GM23338 (cell line): ENCODE measurements around the gene MTHFD2L. TPM values are rescaled to one million over a fixed set of nuclear protein-coding genes. Genes with fewer than 3 reads are reported as not detected.

ENCODE experiments used
- ATAC-seq: fragments of 200-7000 bp; cut with Tn5 transposase; 3 replicates; pipeline ENCODE4 v1.9.1; 2020
- DNase-seq: peaks from one replicate; pipeline ENCODE4 v3.0.0-alpha.2; 2015; ENCODE audit warnings: low spot score
- H2AFZ ChIP-seq: fragments of 200-600 bp; sonication (generic); 2 replicates; pipeline ENCODE4 v1.8.0; 2016; ENCODE audit warnings: antibody characterized with exemption, mild to moderate bottlenecking, moderate library complexity
- H3F3A ChIP-seq: fragments of 200-600 bp; sonication (generic); replicated peaks from 2 replicates; pipeline ENCODE4 v1.8.0; 2017; ENCODE audit warnings: antibody characterized with exemption, mixed run types, low read depth
- H3K27ac ChIP-seq: fragments of 200-600 bp; sonication (generic); 2 replicates; pipeline ENCODE4 v1.6.1; 2016; ENCODE audit warnings: low read depth
- H3K27me3 ChIP-seq: fragments of 200-600 bp; sonication (generic); 2 replicates; pipeline ENCODE4 v1.8.0; 2016; ENCODE audit warnings: mild to moderate bottlenecking, mixed run types, moderate library complexity; ENCODE audit not compliant: insufficient read depth
- H3K36me3 ChIP-seq: fragments of 200-600 bp; sonication (generic); 2 replicates; pipeline ENCODE4 v1.8.0; 2016; ENCODE audit warnings: mild to moderate bottlenecking; ENCODE audit not compliant: insufficient read depth
- H3K4me1 ChIP-seq: fragments of 200-600 bp; sonication (generic); 2 replicates; pipeline ENCODE4 v1.8.0; 2016; ENCODE audit warnings: mild to moderate bottlenecking, moderate library complexity; ENCODE audit not compliant: insufficient read depth
- H3K4me2 ChIP-seq: fragments of 200-600 bp; sonication (generic); 2 replicates; pipeline ENCODE4 v1.7.1; 2017; ENCODE audit warnings: mixed run types
- H3K4me3 ChIP-seq: fragments of 200-600 bp; sonication (generic); 2 replicates; pipeline ENCODE4 v1.6.1; 2016; ENCODE audit warnings: mixed run types
- H3K79me2 ChIP-seq: fragments of 200-600 bp; sonication (generic); replicated peaks from 2 replicates; pipeline ENCODE4 v1.8.0; 2017; ENCODE audit warnings: mild to moderate bottlenecking; ENCODE audit not compliant: insufficient read depth
- H3K9me2 ChIP-seq: fragments of 200-600 bp; sonication (generic); 2 replicates; pipeline ENCODE4 v1.8.0; 2017; ENCODE audit not compliant: insufficient read depth
- H4K20me1 ChIP-seq: fragments of 200-600 bp; sonication (generic); replicated peaks from 2 replicates; pipeline ENCODE4 v1.8.0; 2017; ENCODE audit warnings: mild to moderate bottlenecking; ENCODE audit not compliant: insufficient read depth
- H3K27ac Mint-ChIP-seq: 2 replicates; pipeline ENCODE4 v1.8.0; 2020; ENCODE audit warnings: inconsistent platforms, mild to moderate bottlenecking, moderate library complexity, mixed read lengths
- H3K27me3 Mint-ChIP-seq: 3 replicates; pipeline ENCODE4 v1.8.0; 2022; ENCODE audit warnings: low read depth, mild to moderate bottlenecking, moderate library complexity, mixed read lengths, inconsistent platforms; ENCODE audit not compliant: insufficient read depth, poor library complexity
- H3K36me3 Mint-ChIP-seq: 3 replicates; pipeline ENCODE4 v1.8.0; 2021; ENCODE audit warnings: low read depth, mild to moderate bottlenecking, inconsistent platforms, moderate library complexity, mixed read lengths
- H3K4me1 Mint-ChIP-seq: 3 replicates; pipeline ENCODE4 v1.8.0; 2020; ENCODE audit warnings: mild to moderate bottlenecking, inconsistent platforms, mixed read lengths
- H3K4me3 Mint-ChIP-seq: 3 replicates; pipeline ENCODE4 v1.8.0; 2021; ENCODE audit warnings: moderate library complexity, mild to moderate bottlenecking, inconsistent platforms, mixed read lengths
- H3K9me3 Mint-ChIP-seq: 3 replicates; pipeline ENCODE4 v1.8.0; 2020; ENCODE audit warnings: moderate library complexity, mild to moderate bottlenecking, inconsistent platforms, mixed read lengths
- CREB1 ChIP-seq: fragments of 250-450 bp; sonication (Bioruptor Pico); IDR thresholded peaks from 2 replicates; pipeline ENCODE4 v1.5.0; 2020; ENCODE audit warnings: low read depth, mild to moderate bottlenecking, moderate library complexity
- CTCF ChIP-seq, 2 experiments: fragments of 200-600 bp in 1 of 2; sonication (generic) in 1 of 2; conservative IDR thresholded peaks; 2 replicates each; pipeline versions ENCODE4 v1.5.1 to v1.6.1; 2016 to 2017; ENCODE audit warnings: antibody characterized with exemption in 2 of 2, low read depth in 2 of 2, mild to moderate bottlenecking in 2 of 2, moderate library complexity in 1 of 2
- ETS1 ChIP-seq: IDR thresholded peaks from 2 replicates; pipeline ENCODE4 v1.6.1; 2016; ENCODE audit warnings: antibody characterized with exemption
- EZH2phosphoT487 ChIP-seq: fragments of 200-600 bp; sonication (generic); IDR thresholded peaks from one replicate; pipeline ENCODE4 v1.8.1; 2018; ENCODE audit warnings: antibody characterized with exemption; ENCODE audit not compliant: unreplicated experiment
- NANOG ChIP-seq: IDR thresholded peaks from 2 replicates; pipeline ENCODE4 v1.6.1; 2016; ENCODE audit warnings: antibody characterized with exemption, borderline replicate concordance
- POLR2AphosphoS5 ChIP-seq: IDR thresholded peaks from 2 replicates; pipeline ENCODE4 v1.6.1; 2016; ENCODE audit warnings: antibody characterized with exemption, low read depth
- REST ChIP-seq: IDR thresholded peaks from one replicate; pipeline ENCODE4 v1.6.1; 2018; ENCODE audit warnings: antibody characterized with exemption; ENCODE audit not compliant: unreplicated experiment
- STAT1 ChIP-seq: IDR thresholded peaks from one replicate; pipeline ENCODE4 v1.6.1; 2016; ENCODE audit warnings: antibody characterized with exemption; ENCODE audit not compliant: unreplicated experiment
- ZNF114 ChIP-seq: fragments of 250-450 bp; sonication (Bioruptor Pico); IDR thresholded peaks from 2 replicates; pipeline ENCODE4 v1.5.0; 2020; ENCODE audit warnings: mild to moderate bottlenecking, moderate library complexity
- ZNF462 ChIP-seq: fragments of 250-450 bp; sonication (Bioruptor Pico); IDR thresholded peaks from 2 replicates; pipeline ENCODE4 v1.5.0; 2020; ENCODE audit warnings: mild to moderate bottlenecking, moderate library complexity
- polyA plus RNA-seq: library from polyadenylated mRNA; unstranded; fragments of >200 nt; fragmentation: Nextera tagmentation; extraction: Ambion mirVana; gene quantifications from 2 replicates; pipeline ENCODE4 v1.2.1, GENCODE V29; 2016
- total RNA-seq: library from RNA; depleted of rRNA; stranded (reverse); fragments of >200 nt; shearing (Covaris generic); gene quantifications from 2 replicates; pipeline ENCODE4 v1.2.3, GENCODE V29; 2014

Gene MTHFD2L
- total and polyA plus RNA-seq, 2 experiments from 2014 or later: 24.4 to 35.7 TPM

GRCh38 chr4:74125029-74125428, 32.9 kb upstream of the MTHFD2L start (continued):
- TF ChIP-seq CTCF (conservative IDR thresholded peaks at IDR 0.05; ENCODE audit: low read depth in 2 of 2): no peak
- no peak for TF ChIP-seq REST
- TF ChIP-seq ETS1: no peak
- TF ChIP-seq POLR2AphosphoS5: no peak
- TF ChIP-seq ZNF114 (CRISPR knock-in tag): no peak
- no peak for TF ChIP-seq EZH2phosphoT487
- TF ChIP-seq STAT1: no peak

GRCh38 chr4:74127745-74128144, 30.2 kb upstream of the MTHFD2L start:
- no peak overlapping the region for H3K27ac ChIP-seq
- peaks cover 3% of the 10 kb centered on the region; the same call in 1 of the 2 replicates for H3K9me2 ChIP-seq
- H3F3A ChIP-seq: no peaks in the 10 kb centered on the region
- ATAC-seq (no peak), DNase-seq (no peak)
- peaks cover 8% of the 10 kb centered on the region for H3K36me3 ChIP-seq
- H3K4me2 ChIP-seq: no peak overlapping the region
- no peaks in the 10 kb centered on the region for H3K4me1 Mint-ChIP-seq
- H3K27me3 ChIP-seq: no peaks in the 10 kb centered on the region
- H2AFZ ChIP-seq: no peak overlapping the region
- no peaks in the 10 kb centered on the region for H4K20me1 ChIP-seq
- H3K36me3 Mint-ChIP-seq: peaks cover 62% of the 10 kb centered on the region
- no peaks in the 10 kb centered on the region for H3K4me1 ChIP-seq
- no peaks in the 10 kb centered on the region for H3K79me2 ChIP-seq
- H3K9me3 Mint-ChIP-seq: peaks cover 71% of the 10 kb centered on the region
- H3K27me3 Mint-ChIP-seq: peaks cover 6% of the 10 kb centered on the region
- no peak overlapping the region for H3K4me3 Mint-ChIP-seq
- H3K27ac Mint-ChIP-seq: no peak overlapping the region
- no peak overlapping the region for H3K4me3 ChIP-seq
- TF ChIP-seq POLR2AphosphoS5: no peak
- no peak for TF ChIP-seq NANOG
- no peak for TF ChIP-seq STAT1
- TF ChIP-seq ZNF114 (CRISPR knock-in tag): no peak
- TF ChIP-seq CREB1 (CRISPR knock-in tag): no peak
- no peak for TF ChIP-seq CTCF (conservative IDR thresholded peaks at IDR 0.05; ENCODE audit: low read depth in 2 of 2)
- no peak for TF ChIP-seq ZNF462 (CRISPR knock-in tag)
